Activated naive CD8-positive, alpha-beta T cell treated with anti-CD3 and anti-CD28 coated beads, Interleukin-2, amount 50 U/mL, for 16 hours (primary cell): ENCODE data around the gene RNF41.

Experiments
- DNase-seq: peaks from one replicate; pipeline ENCODE4 v3.0.0-alpha.2; 2020; ENCODE audit warnings: low read depth, low spot score

RNF41 gene

DNA sequence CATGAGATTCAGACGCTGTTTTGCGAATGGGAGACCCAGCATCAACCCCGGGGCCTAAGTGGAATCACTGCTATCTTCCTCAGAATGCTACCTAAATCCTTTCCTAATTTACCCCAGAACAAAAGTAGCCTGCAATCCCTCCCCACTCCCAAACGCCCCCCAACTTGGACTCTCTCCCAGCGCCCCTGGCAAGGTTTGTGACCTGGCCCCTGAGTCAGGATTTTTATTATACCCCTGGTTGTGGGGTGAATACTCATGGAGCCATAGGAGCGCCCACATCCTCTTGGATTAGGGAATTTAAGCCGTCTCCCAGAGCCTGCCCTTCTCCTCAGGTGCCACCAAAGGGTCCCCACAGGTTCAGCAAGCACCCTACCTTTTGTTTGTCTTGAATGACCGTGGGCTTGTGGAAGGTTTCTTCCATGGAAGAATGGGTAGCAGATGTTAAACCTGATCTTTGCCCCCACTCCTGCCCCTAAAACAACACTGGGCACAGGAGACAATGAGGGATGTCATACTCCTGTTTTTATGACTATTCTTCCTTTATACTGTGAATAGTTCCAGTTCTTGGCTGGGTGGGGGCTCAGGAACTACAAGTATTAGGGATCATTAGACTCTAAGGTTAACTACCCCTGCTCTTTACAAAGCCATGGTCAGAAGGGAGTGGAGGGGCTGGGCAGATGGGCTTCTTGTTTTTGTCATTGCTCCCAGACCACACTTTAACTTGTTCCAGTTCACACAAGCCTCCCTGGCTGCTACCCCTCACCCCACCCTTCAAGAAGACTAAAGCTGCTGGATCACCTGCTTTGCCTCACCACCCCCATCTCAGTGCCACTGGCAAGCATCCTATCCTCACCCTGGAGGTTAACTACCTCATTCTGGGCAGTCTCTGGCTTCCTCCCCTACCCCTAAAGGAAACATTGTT lies 68.7 kb downstream of the RNF41 start:
- DNase-seq, result no peak
